ENCODE results near the gene ELF4.

The ELF4 gene

DNA sequence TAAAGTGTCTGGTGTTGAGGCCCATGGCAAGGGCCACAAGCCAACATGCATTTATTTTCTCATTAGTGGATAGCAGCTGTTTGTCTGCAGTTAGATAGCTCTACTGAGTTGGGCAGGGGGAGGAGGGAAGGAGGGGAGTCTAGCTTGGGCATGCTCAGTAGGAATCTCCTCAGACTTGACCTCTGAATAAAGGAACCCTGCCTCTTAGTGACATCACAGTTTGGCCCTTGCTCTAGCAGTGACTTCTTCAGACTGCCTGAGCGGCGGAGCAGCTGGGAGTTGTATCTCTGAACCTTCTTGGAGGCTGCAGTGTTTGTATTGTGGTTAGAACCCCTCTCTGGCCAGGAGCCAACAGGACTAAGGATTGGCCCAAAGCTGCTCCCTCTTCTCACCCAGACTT is 70.5 kb downstream of the ELF4 start:
- no peak for DNase-seq

DNA sequence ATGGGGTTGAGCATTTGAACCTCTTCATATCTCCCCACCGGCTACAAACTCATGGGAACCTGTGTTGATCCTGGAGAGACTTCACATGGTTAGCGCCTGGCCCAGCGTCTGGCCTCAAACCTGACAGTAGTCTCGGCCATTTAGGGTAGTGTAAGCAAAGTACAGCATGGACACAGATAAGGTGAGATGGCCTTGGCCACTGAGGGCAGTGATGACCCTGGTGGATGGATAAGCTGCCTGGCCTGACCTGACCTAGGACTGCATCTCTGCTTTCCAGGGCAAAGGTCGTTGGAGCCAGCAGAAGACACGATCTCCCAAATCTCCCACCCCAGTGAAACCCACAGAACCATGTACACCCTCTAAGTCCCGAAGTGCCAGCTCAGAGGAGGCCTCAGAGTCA is 76.1 kb downstream of the ELF4 start:
- DNase-seq, result no peak

DNA sequence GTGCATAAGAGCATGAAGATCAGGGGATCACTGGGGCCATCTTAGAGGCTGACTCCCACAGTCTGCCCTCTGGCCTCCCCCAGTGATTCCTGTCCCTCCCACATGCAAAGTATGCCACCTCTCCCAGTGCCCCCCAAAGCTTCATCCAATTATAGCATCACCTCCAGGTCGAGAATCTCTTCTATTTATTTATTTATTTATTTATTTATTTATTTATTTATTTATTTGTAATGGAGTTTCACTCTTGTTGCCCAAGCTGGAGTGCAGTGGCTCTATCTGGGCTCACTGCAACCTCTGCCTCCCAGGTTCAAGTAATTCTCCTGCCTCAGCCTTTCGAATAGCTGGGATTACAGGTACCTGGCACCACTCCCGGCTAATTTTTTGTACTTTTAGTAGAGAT is 77.7 kb downstream of the ELF4 start:
- no peak for DNase-seq

DNA sequence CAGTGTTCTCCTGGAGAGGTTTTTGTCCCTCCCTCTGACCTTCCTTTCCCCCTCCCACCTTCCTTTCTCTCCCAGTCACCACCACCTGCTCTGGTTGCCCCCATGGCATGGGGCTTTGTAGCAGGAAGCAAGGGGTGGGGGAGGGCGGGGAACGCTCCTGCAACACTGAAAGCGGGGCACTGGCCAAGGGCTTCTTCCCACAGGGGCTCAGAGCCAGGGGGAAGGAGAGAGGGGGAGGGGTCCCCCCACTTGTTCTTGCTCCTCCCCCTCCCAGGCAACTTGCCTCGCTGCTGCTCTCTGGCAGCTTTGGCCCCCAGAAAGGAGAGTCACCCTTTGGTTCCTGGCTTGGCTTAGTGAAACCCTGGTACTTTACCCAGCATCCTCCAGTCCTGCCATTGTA is 79.5 kb downstream of the ELF4 start:
- DNase-seq, result no peak

DNA sequence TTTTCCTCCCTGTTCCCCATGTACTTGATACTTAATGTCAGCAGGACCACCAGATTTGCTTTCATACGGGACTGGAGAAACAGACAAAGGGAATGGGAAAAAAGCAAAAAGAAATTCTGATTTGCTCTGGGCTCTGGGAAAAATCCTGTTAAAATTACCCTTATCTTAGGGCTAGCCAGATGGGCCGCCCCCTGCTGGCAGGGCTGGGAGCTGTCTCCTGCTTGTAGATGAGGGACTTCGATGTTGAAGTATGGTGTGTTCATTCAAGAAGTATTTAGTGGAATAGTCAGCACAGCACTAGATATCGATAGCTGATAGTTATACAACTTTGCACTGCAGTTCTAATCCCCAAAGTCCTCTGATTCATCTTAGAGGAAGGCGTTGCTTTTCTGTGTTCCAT is 82.1 kb downstream of the ELF4 start:
- DNase-seq, result peak; percentile 70

DNA sequence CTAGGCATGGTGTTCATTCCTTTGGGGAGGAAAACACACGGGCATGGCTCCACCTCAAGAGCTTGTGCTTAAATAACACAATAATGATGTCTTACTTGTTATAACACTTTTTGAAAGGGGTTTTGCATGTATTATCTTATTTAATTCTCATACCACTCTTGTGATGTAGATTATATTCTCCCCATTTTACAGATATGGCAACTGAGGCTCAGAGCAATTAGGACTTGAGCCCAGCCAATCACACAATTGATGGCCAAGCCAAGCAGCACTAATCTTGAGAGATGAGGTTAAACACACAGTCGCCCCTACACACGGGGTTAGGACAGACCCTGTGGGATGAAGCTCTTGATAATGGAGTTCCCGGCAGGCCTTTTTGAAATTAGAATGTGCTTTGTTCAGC is 82.7 kb downstream of the ELF4 start:
- DNase-seq, result no peak

DNA sequence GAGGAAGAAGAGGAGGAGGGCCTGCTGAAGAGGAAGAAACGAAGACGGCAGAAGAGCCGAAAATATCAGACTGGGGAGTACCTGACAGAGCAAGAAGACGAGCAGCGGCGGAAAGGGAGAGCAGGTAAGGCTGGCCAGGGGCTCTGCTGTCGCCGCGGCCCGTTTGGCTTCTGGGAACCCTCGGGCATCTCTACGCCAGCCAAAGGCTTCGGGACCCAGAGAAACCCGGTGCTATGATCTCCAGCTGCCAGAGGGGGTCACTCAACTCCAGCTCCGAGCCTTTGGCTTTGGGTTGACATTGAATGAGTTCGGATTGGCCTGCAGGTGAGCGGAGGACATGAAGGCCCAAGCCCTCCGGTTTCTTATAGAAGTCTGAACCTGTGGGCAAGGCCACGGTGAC is 85.0 kb downstream of the ELF4 start:
- DNase-seq, result no peak

DNA sequence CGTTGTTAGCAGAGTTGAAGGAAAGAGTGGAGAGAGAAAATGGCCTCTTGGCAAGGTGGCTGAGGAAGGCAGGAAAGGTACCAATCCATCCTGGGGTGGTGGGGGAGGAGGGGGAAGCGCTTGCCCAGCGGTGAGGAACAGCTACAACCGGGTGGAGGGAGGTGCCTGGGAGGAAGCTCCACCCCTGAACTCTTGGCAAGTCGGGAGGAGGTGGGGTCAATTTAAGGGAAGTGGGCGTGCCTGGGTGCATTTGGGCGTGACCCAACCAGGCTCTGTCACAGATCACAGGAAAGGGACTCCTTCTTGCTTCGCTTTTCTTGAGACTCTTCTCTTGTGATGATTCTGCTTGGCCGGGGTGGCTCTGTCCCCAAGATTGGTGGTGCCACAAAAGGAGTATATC is 86.2 kb downstream of the ELF4 start:
- DNase-seq, result peak; percentile 80

DNA sequence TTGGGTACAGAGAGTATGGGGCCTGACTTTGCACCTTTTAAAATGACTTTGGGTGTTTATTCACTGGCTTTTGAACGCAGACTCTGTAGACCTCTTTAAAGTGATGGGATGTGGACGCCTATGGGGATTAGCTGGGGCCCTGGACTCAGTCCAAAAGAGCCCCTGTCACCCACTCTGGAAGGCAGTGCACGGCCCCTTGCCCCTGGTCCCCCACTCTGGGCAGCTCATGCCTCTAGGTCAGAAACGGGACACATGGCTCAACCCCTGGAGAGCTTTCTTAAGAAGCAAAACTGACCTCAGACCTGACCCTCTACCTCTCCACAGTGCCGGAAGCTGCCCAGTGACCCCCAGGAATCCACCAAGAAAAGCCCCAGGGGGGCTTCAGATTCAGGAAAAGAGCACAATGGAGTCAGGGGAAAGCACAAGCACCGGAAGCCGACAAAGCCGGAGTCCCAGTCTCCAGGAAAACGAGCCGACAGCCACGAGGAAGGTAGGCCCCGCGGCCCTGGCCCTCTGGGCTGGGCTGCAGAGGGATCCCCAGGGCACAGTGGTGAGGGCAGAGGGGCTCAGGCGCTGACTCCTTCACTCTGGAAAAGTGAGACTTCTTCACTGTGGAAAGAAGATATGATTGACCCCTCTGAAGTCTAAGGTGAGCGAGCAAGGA is 89.5 kb downstream of the ELF4 start:
- DNase-seq, result no peak

DNA sequence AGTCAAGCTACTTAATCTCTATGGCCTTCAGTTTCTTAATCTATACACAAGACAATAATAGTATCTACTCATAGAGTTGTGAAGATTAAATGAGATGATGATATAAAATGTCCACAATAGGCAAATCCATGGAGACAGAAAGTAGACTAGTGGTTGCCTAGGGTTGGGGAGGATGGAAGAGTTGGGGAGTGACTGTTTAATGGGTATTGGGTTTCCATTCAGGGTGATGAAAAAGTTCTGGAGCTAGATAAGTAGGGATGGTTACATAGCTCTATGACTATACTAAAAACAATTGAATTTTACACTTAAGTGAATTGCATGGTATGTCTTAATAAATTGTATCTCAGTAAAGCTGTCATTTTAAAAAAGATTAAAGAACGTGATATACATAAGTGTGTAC is 92.2 kb downstream of the ELF4 start:
- DNase-seq, result no peak

DNA sequence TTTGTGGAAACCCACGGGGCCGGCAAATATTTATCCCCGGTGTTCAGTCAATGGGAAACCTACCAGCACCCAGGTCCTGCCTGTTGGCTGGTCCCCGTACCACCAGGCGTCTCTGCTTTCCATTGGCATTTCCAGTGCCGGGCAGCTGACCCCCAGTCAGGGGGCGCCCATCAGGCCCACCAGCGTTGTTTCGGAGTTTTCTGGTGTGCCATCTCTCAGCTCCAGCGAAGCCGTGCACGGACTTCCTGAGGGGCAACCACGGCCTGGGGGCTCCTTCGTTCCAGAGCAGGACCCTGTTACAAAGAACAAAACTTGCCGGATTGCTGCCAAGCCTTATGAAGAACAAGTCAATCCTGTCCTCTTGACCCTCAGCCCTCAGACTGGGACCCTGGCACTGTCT is 95.1 kb downstream of the ELF4 start:
- DNase-seq, result no peak
